Measurements from ENCODE around the gene ECHS1. TPM values are rescaled to one million over a fixed set of nuclear protein-coding genes. Genes with fewer than 3 reads are reported as not detected.

Gene ECHS1
- total RNA-seq, 1 experiment from 2014 or later = 63.6 TPM

- Histone ChIP-seq H3K27ac (no peak within 1 kb of the TSS), H3K4me1 (no peaks in the 10 kb centered on the region), H3K9me3 (replicated peaks) (no peaks in the 10 kb centered on the region), H3K4me3 (no peak within 1 kb of the TSS), H3K36me3 (no peaks in the 10 kb centered on the region), H3K27me3 (no peaks in the 10 kb centered on the region)
- DNase-seq = no peak
Observed at GRCh38 chr10:133336577-133337369, 36.4 kb downstream of the ECHS1 start, which contains the start of gene CALY. Gene CALY, minus strand, starts transcription at chr10:133336896. Its CDS starts 7,907 bp downstream, at chr10:133328989.

- H3K4me3 ChIP-seq = no peak overlapping the region
- no peaks in the 10 kb centered on the region for H3K36me3 ChIP-seq
- H3K4me1 ChIP-seq = no peaks in the 10 kb centered on the region
- no peak overlapping the region for H3K27ac ChIP-seq
- H3K9me3 ChIP-seq (replicated peaks) = no peaks in the 10 kb centered on the region
- no peaks in the 10 kb centered on the region for H3K27me3 ChIP-seq
- no peak for DNase-seq
Observed at GRCh38 chr10:133336118-133336576, 37.0 kb downstream of the ECHS1 start.

DNA sequence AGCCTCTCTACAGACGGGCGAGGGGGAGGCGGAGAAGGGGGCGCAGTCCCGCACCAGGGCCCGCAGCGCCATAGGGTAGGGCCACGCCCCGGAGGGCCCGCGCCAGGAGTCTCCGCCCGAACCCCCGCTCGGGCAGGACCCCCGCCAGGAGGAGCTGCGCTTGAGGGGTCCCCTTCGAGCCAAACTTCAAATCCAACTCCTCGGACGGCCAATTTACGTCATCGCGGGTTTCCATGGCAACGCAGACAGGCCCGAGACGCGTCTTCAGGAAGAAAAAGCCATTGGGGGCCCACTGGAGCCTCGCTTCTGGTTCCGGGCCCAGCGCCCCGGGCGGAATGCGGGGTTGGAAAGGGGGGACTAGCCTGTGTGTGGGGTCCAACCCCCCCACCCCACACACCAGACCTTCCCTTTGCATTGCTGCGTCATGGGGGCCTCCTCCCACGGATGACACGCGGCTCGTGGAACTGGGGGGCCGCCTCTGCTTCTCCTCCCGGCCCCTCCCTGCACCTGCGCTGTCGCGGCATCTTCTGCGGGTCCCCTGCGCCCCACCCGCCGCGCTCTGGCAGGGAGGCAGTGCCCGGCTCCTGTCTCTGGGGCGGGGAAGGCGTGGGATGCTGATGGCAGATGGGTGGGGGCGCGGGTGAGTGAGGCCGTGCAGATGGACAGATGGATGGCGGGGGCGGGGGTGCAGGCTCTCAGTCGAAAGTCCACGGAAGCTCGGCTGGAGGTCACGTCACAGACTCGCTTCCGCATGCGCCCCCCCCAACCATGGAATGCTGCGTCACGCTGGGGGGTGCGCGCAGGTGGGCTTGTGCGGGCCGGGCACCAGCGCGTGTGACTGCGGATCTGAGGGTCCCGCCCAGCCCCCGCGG is 37.7 kb downstream of the ECHS1 start:
- no peaks in the 10 kb centered on the region for H3K27me3 ChIP-seq
- H3K4me3 ChIP-seq = no peak overlapping the region

DNA sequence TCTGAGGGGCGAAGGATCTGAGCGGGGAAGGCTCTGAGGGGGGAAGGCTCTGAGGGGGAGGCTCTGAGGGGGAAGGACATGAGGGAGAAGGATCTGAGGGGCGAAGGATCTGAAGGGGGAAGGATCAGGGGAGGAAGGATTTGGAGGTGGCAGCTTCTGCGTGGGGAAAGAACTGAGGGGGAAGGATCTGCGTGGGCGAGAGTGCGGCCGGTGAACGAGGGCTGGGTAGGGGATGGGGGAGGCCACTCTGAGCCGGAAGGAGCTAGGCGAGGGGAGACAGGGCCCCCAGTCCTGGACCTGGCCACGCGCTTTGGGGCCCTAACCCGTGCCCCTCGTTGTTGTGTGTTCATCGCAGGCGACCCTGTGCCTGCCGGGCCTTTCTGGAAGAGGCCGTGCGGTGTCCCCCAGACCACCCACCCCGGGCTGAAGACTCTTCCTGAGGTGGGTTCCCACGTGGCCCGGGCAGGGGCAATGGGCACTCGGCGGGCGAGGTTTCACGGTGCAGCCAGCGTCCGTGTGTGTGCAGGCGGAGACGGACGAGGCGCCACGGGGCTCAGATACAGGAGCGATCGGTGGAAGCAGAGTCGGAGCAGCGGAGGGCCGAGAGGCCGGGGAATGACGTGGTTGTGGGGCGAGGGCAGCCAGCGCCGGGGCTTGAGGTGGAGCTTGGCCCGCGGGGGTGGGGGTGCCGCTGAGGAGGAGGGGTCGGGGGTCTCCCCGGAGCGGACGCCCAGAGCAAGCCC is 38.5 kb downstream of the ECHS1 start:
- H3K27me3 ChIP-seq = no peaks in the 10 kb centered on the region
- H3K27ac ChIP-seq = no peak overlapping the region
- no peaks in the 10 kb centered on the region for H3K9me3 ChIP-seq (replicated peaks)
- H3K36me3 ChIP-seq = no peaks in the 10 kb centered on the region
- H3K4me3 ChIP-seq = no peak overlapping the region
- H3K4me1 ChIP-seq = no peaks in the 10 kb centered on the region
- no peak for DNase-seq

More for the DNA sequence above, 37.7 kb downstream of the ECHS1 start:
- Histone ChIP-seq H3K4me1 (no peaks in the 10 kb centered on the region), H3K27ac (no peak overlapping the region), H3K9me3 (replicated peaks) (no peaks in the 10 kb centered on the region), H3K36me3 (no peaks in the 10 kb centered on the region)
- no peak for DNase-seq

- Histone ChIP-seq H3K36me3 (no peaks in the 10 kb centered on the region), H3K4me3 (no peak overlapping the region), H3K27me3 (no peaks in the 10 kb centered on the region), H3K9me3 (replicated peaks) (no peaks in the 10 kb centered on the region), H3K27ac (no peak overlapping the region), H3K4me1 (no peaks in the 10 kb centered on the region; the same call in 1 of the 2 replicates)
- DNase-seq = no peak
Observed at GRCh38 chr10:133332936-133333699, 40.0 kb downstream of the ECHS1 start.

DNA sequence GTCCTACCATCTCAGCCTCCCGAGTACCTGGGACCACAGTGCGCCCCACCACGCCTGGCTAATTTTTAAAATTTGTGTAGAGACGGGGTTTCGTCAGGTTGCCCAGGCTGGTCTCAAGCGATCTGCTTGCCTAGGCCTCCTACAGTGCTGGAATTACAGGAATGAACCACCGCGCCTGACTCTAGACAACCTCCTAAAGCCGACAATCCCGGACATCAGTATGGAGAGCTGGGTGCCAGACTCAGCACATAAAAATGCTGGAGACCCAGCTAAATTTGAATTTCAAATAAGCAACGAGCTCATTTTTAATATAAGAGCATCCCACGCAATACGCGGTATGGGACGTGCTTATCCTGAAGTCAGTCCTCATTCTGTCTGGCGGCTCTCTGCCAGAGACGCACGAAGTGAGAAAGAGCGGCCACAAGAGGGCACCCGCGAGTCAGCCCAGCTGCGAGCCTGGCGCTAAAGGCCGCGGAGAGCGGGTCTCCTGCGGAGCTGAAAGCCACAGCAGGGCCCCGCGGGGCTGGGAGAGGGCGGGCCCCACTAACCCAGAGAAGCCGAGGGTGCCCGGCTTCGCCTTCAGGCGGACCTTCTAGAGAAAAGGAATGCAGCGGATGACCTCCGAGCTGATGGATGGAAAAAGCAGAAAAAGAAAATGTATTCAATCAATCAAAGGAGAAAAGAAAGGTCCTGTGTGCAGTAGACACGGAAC is 43.5 kb downstream of the ECHS1 start:
- Histone ChIP-seq H3K36me3 (no peaks in the 10 kb centered on the region), H3K4me1 (no peaks in the 10 kb centered on the region; the same call in none of the 2 replicates), H3K9me3 (replicated peaks) (no peaks in the 10 kb centered on the region), H3K27me3 (no peaks in the 10 kb centered on the region), H3K4me3 (no peak overlapping the region), H3K27ac (no peak overlapping the region)
- DNase-seq = peak; percentile 72 to 84

- Histone ChIP-seq H3K9me3 (replicated peaks) (no peaks in the 10 kb centered on the region), H3K27me3 (no peaks in the 10 kb centered on the region), H3K27ac (no peak overlapping the region), H3K36me3 (no peaks in the 10 kb centered on the region), H3K4me3 (no peak overlapping the region), H3K4me1 (no peaks in the 10 kb centered on the region; the same call in none of the 2 replicates)
- DNase-seq = no peak
Observed at GRCh38 chr10:133328358-133329343, 44.5 kb downstream of the ECHS1 start.

- no peaks in the 10 kb centered on the region for H3K9me3 ChIP-seq (replicated peaks)
- no peaks in the 10 kb centered on the region; the same call in none of the 2 replicates for H3K4me1 ChIP-seq
- DNase-seq = peak; percentile 40 to 42
- no peaks in the 10 kb centered on the region for H3K36me3 ChIP-seq
- H3K27me3 ChIP-seq = no peaks in the 10 kb centered on the region
- no peak overlapping the region for H3K27ac ChIP-seq
- H3K4me3 ChIP-seq = no peak overlapping the region
Observed at GRCh38 chr10:133327651-133328357, 45.4 kb downstream of the ECHS1 start.

- Histone ChIP-seq H3K4me3 (no peak overlapping the region), H3K4me1 (no peaks in the 10 kb centered on the region; the same call in none of the 2 replicates), H3K36me3 (no peaks in the 10 kb centered on the region), H3K27me3 (no peaks in the 10 kb centered on the region), H3K27ac (no peak overlapping the region), H3K9me3 (replicated peaks) (no peaks in the 10 kb centered on the region)
- DNase-seq = no peak
Observed at GRCh38 chr10:133326745-133327650, 46.2 kb downstream of the ECHS1 start.

- H3K27ac ChIP-seq = no peak overlapping the region
- no peak for DNase-seq
- no peaks in the 10 kb centered on the region for H3K36me3 ChIP-seq
- H3K4me1 ChIP-seq = no peaks in the 10 kb centered on the region; the same call in none of the 2 replicates
- no peaks in the 10 kb centered on the region for H3K27me3 ChIP-seq
- H3K9me3 ChIP-seq (replicated peaks) = no peaks in the 10 kb centered on the region
- H3K4me3 ChIP-seq = no peak overlapping the region
Observed at GRCh38 chr10:133326223-133326551, 47.0 kb downstream of the ECHS1 start.

DNA sequence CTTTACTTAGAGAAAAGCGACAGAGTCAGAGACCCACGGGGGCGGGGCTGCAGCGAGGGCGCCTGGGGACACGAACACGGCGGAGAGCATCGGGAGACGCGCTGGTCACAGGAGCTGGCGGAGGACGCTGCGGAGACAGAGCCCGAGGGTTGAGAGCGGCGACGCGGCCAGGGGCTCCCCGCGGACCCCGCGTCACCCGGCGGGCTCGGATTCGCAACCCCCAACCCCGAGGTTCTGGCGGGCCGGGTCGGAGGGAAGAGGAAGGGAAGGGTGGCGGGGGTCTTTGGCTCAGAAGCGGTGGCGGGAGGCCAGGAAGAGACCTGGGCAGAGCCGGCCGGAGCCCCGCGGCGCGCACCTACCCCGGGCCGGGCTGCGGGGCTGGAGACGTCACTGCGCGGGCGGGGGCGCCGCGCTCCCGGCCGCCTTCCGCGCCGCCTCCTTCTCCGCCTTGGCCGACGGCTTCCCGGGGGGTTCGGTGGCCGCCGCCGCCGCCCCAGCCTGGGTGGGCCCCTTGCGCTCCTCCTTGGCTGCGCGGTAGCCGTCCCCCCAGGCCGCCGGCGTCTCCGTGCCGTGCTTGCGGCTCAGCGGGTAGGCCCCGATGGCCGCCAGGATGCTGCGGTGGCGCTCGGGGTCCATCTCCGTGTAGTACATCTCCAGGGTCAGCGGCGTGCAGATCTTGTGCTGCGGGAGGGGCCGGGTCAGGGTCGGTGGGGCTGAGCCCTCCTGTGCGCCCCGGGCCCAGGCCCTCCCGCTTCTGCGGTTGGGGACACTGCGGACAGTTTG is 47.5 kb downstream of the ECHS1 start:
- Histone ChIP-seq H3K4me1 (no peaks in the 10 kb centered on the region; the same call in none of the 2 replicates), H3K27me3 (no peaks in the 10 kb centered on the region), H3K36me3 (no peaks in the 10 kb centered on the region), H3K4me3 (no peak overlapping the region), H3K27ac (no peak overlapping the region), H3K9me3 (replicated peaks) (no peaks in the 10 kb centered on the region)
- no peak for DNase-seq

Data from SJCRH30 (cell line).